ENCODE measurements around the gene AOPEP.

DNA sequence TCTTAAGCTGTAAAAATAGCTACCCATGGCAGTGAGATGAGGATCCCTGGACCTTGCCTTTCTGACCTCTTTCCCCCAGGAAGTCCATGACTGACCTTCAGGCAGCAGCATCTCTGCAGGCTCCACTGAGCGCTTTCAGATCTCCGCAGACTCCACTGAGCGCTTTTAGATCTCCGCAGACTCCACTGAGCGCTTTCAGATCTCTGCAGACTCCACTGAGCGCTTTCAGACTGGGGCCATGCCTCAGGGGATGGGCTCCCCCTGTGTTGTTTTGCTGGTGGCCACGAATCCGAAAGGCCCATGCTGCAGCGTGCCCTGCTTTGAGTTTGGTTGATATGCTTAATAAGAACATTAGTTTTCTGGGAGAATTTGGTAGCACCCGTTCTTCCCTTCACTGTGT is 336.8 kb downstream of the AOPEP start:
- TF ChIP-seq, protein P1, sequence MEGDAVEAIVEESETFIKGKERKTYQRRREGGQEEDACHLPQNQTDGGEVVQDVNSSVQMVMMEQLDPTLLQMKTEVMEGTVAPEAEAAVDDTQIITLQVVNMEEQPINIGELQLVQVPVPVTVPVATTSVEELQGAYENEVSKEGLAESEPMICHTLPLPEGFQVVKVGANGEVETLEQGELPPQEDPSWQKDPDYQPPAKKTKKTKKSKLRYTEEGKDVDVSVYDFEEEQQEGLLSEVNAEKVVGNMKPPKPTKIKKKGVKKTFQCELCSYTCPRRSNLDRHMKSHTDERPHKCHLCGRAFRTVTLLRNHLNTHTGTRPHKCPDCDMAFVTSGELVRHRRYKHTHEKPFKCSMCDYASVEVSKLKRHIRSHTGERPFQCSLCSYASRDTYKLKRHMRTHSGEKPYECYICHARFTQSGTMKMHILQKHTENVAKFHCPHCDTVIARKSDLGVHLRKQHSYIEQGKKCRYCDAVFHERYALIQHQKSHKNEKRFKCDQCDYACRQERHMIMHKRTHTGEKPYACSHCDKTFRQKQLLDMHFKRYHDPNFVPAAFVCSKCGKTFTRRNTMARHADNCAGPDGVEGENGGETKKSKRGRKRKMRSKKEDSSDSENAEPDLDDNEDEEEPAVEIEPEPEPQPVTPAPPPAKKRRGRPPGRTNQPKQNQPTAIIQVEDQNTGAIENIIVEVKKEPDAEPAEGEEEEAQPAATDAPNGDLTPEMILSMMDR (IDR thresholded peaks at IDR 0.05): no peak
- no peak for TF ChIP-seq POLR2AphosphoS5 (IDR thresholded peaks at IDR 0.05; ENCODE audit: insufficient read depth in 1 of 2, low read depth in 1 of 2)
